ENCODE data around the gene CEACAM16.
"Not testable (repeated sequence)": the region's sequence is repeated elsewhere in the genome, so short reads cannot be mapped to it uniquely, and the experiment has no call there.

CEACAM16 gene

DNA sequence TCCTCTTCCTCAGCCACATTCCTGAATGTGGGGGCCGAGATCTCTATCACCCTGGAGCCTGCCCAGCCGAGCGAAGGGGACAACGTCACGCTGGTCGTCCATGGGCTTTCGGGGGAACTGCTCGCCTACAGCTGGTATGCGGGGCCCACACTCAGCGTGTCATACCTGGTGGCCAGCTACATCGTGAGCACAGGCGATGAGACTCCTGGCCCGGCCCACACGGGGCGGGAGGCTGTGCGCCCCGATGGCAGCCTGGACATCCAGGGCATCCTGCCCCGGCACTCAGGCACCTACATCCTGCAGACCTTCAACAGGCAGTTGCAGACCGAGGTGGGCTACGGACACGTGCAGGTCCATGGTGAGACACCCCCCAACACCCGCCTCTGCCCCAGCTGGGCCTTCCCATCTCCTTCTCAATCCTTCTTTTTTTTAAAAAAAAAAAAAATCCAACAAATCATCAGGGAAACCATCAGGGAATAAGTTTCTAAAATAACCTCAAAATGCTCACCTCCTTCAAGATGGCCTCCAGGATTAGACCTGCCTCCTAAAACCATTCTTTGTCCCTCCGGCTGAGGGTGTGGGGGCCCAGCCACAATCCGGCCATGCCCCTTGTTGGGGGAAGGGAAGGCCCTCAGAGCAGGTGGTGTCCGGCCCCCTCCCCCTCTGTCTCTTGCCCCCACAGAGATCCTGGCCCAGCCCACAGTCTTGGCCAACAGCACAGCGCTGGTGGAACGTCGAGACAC, 4.6 kb downstream of the CEACAM16 start:
- no peak for DNase-seq (ENCODE audit: low spot score)

DNA sequence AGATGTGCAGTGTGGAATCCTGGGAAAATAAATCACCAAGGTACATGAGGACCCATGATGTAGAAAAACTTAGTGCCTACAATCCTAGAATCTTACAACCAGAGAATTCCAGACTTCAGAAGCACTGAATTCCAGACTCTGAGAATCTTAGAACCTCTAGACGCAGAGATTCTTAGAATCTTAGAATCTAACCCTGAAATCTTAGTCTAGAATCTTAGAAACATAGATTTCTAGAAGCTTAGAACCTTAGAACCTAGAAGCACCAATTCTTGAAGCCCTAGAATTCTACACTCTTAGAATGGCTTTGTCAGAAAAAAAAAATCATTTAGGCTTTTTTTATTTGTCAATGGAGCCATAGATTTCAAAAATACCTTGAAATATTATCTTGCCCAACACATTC, 6.0 kb downstream of the CEACAM16 start:
- DNase-seq (ENCODE audit: low spot score): no peak

DNA sequence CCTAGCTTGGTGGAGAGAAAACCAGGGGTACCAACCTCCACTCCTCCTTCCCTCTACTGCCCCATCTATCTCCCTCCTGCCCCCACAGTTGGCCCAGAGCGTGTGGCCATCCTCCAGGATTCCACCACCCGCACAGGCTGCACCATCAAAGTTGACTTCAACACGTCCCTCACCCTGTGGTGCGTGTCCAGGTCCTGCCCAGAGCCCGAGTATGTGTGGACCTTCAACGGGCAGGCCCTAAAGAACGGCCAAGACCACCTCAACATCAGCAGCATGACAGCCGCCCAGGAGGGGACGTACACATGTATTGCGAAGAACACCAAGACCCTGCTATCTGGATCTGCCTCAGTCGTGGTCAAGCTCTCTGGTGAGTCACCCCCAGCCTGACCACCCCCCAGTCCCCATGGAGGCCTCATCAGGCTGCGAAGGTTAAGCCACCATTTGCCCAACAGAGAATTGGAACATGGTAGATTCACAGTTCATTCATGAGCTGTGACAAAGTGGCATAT, 6.6 kb downstream of the CEACAM16 start:
- DNase-seq (ENCODE audit: low spot score): no peak

DNA sequence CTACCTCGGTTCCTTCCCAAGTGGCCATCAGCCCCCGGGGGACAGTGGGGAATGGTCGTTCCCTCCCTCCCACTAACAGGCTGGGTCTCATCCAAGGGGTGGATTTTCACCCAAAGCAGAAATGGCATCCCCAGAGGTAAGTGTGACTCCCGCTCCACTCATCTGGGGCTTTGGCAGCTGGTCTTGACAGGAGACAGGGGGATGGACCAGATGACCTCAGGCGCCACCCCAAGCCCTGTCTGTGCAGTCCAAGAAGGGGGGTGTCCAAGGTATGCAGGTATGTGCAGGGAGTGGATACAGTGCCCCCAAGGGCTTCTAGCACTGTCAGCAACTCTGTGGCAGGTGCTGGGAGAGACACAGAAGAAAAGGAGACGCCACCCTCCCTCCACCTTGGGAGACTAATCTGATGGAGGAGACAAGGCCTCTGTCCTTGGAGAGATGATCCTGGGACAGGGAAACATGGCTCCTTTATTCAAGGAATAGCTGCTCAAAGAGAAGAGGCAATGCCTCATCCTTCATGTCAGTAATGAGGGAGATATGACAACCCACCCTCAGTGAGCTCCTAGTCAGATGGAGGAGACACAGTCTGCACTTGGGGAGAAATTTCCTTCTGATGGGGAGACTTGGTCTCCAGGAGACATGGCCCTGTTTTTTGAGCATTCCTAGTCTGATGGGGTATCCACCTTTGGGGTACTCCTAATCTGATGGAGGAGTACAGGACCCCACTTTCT, 7.7 kb downstream of the CEACAM16 start:
- DNase-seq (ENCODE audit: low spot score): no peak

DNA sequence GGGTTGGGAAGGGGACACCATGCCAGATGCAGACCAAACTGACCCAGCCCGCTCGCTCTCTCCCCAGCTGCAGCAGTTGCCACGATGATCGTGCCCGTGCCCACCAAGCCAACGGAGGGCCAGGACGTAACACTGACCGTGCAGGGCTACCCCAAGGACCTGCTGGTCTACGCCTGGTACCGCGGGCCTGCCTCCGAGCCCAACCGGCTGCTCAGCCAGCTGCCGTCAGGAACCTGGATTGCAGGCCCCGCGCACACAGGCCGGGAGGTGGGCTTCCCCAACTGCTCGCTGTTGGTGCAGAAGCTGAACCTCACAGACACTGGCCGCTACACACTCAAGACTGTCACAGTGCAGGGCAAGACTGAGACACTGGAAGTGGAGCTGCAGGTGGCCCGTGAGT, 8.8 kb downstream of the CEACAM16 start:
- DNase-seq (ENCODE audit: low spot score): no peak

DNA sequence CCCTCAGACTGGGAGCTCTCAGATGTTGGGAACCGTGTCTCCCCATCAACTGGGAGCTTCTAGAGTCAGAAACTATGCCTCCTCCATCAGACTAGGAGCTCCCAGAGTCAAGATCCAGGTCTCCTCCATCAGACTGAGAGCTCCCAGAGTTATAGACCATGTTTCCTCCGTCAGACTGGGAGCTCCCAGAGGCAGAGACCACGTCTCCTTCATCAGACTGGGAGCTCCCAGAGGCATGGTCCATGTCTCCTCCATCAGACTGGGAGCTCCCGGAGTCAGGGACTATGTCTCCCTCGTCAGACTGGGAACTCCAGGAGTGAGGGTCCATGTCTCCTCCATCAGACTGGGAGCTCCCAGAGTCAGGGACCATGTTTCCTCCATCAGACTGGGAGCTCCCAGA, 10.0 kb downstream of the CEACAM16 start:
- no peak for DNase-seq (ENCODE audit: low spot score)

DNA sequence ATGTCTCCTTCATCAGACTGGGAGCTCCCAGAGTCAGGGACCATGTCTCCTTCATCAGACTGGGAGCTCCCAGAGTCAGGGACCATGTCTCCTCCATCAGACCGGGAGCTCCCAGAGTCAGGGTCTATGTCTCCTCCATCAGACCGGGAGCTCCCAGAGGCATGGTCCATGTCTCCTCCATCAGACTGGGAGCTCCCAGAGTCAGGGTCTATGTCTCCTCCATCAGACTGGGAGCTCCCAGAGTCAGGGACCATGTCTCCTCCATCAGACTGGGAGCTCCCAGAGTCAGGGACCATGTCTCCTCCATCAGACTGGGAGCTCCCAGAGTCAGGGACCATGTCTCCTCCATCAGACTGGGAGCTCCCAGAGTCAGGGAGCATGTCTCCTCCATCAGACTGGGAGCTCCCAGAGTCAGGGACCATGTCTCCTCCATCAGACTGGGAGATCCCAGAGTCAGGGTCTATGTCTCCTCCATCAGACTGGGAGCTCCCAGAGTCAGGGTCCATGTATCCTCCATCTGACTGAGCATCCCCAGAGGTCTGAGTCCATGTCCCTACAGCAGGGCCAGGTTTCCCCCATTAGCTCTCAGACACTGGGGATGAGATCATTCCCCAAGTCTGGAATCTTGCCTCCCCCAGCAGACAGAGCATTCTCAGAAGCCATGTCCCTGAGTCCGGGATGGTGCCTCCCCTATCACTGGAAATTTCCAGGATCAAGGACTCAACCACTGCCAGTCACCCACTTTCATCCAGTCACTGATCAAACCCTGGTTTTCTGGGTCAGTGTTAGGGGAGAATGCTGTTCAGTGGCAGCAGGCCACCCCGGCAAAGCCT, 10.7 kb downstream of the CEACAM16 start:
- not testable (repeated sequence) for DNase-seq (ENCODE audit: low spot score)

DNA sequence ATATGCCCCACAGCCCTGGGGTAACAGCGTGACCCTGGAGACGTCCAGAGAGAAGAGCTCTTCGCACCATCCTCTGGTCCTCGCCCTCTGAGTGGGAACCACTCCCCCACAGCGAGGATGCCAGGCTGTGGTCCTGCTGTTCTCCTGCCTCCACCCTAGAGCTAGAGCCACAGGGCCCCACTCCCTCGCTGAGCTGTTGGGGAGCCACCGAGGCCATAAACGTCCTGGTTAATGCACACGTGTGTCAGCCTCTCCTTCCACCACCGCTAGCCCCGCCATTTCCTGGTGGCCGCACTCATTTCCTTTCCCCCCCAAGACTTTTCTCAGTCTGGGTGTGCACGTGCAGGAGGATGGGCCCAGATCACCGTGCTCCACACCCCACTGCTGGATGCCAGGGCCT, 11.5 kb downstream of the CEACAM16 start:
- DNase-seq (ENCODE audit: low spot score): no peak

DNA sequence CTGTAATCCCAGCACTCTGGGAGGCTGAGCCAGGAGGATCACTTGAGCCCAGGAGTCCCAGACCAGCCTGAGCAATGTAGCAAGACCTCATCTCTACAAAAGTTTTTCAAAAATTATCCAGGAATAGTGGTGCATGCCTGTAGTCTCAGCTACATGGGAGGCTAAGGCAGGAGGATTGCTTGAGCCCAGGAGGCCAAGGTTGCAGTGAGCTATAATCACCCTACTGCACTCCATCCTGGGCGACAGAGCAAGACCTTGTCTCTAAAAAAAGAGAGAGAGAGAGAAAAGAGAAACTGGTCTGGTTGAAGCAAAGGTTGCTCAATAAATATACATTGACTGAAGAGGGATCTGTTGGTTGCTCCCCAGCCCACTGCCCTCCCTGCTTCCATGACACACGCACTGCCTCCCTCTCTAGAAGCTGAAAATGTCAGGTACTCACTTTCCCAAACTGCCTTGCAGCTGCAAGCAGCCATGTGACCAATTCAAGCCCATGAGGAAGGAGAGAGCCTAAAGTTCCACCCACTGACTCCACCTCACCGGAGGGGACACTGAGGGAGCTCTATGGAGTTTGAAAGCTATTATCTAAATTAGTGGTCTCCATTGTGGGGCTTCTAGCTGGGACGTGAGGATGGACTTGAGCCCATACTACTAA, 14.0 kb downstream of the CEACAM16 start:
- no peak for DNase-seq (ENCODE audit: low spot score)

DNA sequence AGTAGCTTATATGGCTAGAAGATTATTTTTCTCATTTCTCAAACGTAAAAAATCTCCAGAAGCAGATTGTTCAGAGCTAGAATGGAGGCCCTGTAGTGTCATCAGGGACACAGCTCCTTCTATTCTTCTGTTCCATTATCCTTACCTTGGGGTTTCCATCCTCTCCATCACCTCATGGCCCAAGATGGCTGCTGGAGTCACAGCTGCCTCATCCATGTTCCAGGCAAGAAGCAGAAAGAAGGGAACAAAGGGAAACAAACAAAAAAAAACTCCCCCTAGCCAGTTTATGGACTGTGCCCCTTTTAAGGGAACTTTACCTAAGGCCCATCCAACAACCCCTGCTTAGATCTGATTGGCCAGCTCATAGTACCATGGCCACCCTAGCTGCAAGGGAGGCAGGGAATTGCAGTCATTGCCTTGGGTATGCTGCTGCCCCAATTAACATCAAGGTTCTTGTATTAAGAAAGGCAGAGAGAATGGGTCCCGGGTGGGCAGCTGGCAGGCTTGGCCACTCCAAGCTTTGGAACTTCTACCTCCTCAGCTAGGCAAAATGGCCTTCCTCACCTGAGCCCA, 15.7 kb downstream of the CEACAM16 start:
- no peak for DNase-seq (ENCODE audit: low spot score)

DNA sequence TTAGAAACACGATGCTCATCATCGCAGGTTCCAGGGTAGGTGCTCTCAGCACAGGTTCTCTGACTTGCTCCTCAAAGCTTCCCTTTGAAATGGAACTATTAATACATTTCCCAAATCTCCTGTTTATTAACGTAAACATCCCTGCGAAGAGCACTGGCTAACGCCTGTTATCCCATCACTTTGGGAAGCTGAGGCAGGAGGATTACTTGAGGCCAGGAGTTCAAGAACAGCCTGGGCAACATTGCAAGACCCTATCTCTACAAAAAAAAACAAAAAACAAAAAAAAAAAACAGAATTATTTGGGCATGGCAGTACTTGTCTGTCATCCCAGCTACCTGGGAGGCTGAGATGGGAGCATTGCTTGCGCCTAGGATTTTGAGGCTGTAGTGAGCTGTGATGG, 18.7 kb downstream of the CEACAM16 start:
- DNase-seq (ENCODE audit: low spot score): no peak

DNA sequence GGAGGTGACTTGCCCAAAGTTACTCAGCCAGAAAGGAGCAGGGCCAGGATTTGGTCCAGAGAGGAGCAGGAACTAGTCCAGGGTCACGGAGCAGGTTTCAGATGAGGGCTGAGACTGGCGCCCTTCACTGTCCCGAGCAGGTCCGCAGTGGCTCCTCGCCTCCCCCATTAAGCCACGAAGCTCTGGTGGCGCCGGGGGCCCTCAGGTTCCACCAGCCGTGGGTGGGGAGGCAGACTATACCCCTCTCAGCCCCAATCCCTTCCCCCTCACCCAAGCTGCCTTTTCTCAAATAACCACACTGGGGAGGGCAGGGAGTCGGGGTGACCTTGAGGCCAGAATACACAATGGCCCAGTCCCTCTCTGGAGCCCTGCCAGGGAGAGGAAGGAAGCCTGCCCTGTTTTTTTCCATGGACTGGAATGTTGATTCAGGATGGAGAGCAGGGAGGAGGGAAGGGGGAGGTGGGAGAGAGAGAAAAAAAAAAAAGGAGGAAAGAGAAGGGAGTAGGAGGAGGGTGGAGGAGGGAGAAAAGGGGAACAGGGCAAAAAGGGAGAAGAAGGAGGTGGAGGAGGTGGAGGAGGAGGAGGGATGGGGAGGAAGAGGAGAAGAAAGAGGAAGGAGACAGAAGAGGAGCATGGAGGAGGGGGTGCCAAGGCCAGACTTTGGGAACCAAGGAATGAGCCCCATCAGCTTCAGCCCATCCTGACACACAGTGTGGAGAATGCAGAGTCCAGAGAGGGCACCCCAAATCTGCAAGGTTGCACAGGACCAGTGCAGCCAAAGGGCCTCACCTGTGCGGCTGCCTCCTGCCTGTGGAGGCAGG, 19.7 kb downstream of the CEACAM16 start:
- DNase-seq (ENCODE audit: low spot score): no peak

DNA sequence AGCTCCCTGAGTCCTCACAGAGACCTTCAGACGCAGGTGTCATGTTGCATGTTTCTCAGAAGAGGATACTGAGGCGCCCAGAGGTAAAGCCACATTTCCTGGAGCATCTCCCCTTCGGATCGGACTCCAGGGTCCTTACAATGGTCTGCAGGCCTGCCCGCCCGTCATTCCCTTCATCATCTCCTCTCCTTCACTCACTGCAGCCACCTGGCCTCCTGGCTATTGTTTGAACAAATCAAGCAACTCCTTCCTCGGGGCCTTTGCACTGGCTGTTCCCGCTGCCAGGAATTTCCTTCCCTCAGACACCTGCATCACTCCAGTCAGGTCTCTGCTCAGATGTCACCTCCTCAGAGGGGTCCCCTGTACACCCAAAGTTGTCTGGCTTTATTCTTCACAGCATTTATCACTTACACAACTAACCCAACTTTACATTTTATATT, 20.3 kb downstream of the CEACAM16 start:
- DNase-seq (ENCODE audit: low spot score): no peak

DNA sequence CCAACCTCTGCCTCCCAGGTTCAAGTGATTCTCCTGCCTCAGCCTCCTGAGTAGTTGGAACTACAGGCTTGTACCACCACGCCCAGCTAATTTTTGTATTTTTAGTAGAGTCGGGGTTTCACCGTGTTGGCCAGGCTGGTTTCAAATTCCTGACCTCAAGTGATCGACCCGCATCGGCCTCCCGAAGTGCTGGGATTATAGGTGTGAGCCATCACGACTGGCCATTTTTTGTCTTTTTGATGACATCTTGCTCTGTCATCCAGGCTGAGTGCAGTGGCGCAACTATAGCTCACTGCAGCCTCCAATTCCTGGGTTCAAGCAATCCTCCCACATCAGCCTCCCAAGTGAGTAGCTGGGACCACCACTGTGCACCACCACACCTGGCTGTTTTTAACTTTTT, 21.4 kb downstream of the CEACAM16 start:
- not testable (repeated sequence) for DNase-seq (ENCODE audit: low spot score)

DNA sequence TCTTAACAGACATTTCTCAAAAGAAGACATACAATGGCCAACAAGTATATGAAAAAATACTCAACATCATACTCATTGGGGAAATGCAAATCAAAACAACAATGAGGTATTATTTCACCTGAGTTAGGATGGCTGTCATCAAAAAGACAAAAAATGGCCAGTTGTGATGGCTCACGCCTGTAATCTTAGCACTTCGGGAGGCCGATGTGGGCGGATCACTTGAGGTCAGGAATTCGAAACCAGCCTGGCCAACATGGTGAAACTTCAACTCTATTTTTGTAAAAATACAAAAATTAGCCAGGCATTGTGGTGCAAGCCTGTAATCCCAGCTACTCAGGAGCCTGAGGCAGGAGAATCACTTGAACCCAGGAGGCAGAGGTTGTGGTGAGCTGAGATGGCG, 22.0 kb downstream of the CEACAM16 start:
- no peak for DNase-seq (ENCODE audit: low spot score)

DNA sequence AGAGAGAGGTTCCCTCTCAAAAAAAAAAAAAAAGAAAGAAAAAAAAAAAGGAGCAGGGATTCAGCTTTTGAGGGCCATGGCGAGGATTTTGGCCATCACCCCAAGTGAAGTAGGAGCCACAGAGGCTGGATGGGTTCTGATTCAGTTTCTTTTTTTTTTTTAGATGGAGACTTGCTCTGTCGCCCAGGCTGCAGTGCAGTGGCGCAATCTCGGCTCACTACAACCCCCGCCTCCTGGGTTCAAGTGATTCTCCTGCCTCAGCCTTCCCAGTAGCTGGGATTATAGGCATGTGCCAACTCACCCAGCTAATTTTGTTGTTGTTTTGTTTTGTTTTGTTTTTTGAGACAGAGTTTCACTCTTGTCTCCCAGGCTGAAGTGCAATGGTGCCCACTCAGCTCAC, 22.4 kb downstream of the CEACAM16 start:
- DNase-seq (ENCODE audit: low spot score): not testable (repeated sequence)

DNA sequence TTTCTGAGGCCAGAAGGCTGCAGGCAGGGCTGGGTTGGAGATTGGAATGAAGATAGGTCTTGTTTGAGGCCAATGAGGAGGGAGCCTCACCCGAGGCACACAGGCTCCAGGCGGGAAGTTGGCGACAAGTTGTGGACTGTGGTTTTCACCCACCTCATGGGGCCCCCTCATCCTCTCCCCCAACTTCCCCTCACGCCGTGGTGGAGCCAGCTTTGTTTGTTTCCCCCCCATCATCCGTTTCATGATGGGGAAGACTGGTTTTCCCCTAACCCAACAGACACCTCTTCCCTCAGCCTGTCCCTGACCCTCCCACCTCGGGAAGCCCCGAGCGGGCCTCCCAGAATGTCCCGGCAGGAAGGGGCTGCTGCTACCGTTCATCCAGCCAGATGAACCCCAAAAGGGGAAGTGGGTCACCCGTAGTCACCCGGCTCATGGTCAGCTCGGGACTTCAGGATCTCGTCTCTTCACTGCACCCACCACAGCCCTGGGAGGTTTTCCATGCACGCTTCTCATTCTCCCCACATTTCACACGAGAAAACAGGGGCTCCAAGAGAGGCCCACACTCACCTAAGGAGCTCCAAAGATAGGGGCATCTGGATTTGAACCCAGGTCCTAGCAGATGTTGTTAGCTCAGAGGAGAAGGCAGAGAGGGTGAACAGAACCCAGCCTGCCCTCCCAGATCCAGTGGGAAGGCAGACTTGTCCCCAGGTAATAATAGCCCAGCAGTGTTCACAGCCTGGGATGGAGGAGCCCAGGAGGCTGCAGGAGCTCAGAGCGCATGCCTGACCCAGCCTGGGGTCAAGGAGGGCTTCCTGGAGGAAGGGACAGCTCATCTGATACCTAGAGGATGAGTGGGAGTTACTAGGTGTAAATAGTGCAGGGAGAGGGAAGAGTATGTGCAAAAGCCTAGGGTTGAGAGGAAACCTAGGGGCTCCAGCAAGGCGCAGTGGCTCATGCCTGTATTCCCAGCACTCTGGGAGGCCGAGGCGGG, 23.5 kb downstream of the CEACAM16 start:
- peak; percentile 10 for DNase-seq (ENCODE audit: low spot score)

DNA sequence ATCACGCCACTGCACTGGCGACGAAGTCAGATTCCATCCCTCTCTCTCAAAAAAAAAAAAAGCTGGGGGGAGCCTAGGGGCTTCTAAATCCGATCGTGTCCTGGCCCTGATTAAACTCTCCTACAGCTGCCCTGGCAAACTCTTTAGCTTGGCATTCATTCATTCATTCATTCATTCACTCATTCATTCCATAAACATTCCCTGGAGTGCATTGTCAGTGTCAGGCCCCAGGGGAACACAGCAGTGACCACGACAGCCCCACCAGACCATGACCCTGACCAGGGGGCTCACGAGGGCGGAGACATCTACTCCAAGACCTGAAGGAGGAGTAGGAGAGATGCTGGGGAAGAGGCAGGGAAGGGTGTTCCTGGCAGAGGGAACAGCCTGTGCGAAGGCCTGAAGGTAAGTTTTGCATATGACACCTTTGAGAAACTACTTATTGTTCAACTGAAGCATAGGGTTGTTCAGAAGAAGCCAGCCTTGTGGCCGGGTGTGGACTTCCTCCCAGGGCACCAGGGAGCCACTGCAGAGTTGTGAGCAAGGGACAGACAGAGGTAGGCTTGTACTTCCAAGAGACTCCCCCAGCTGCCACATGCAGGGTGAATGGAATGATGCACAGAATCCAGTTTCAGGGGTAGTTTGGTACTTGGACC, 24.5 kb downstream of the CEACAM16 start:
- DNase-seq (ENCODE audit: low spot score): no peak

DNA sequence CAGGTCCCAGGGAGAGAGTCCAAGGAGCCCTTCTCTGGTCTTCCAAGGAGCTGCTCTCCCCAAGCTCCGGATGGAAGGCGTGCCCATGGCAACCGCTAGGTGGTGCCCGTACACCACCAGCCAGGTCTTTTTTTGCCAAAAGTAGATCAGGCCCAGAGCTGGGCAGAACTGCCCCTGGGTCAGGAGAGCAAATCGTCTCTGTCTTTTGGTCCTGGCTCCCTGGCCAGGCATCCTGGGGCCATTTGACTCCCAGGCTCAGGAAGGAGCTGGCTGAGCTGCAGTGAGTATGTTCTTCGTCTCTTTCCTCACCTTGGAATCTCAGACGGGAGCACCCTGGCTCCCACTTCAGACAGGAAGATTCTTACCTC, 25.0 kb downstream of the CEACAM16 start:
- DNase-seq (ENCODE audit: low spot score): peak; percentile 80

All from CD4-positive, alpha-beta T cell treated with Interleukin-6 at 100 ng/mL for 8 hours (primary cell).